GM21717 (cell line): Measurements from ENCODE around the gene MBD3.

Experiments used
- ATAC-seq: cut with Tn5 transposase; IDR thresholded peaks from one replicate; pipeline ENCODE4 v1.9.1; 2021; ENCODE audit warnings: mild to moderate bottlenecking, moderate library complexity; ENCODE audit not compliant: unreplicated experiment

MBD3 gene

GRCh38 chr19:1524287-1524971, 68.2 kb downstream of the MBD3 start:
- ATAC-seq = no peak
